K562 treated with DMSO at 1 percent for 48 hours (cell line): ENCODE results near the gene MSLN. TPM values are rescaled to one million over a fixed set of nuclear protein-coding genes. Genes with fewer than 3 reads are reported as not detected.

Source experiments
- total RNA-seq: library from RNA; unstranded; fragments of 300-600 nt; gene quantifications from 2 replicates; pipeline ENCODE4 v1.2.3, GENCODE V29; 2022; ENCODE audit warnings: low replicate concordance; ENCODE audit errors: extremely low read depth

The MSLN gene
- not detected in 2 replicates for total RNA-seq

GRCh38 chr16:760545-761343 lies at the start of gene MSLN:
TSS of gene MSLN (plus strand) at chr16:760734. CDS start at chr16:762681, 1,947 bp downstream.

GRCh38 chr16:714558-715476 lies 45.7 kb upstream of the MSLN start, which contains the start of gene METRN:
TSS of gene METRN (plus strand) at chr16:715118. CDS start at chr16:715290, 172 bp downstream.

DNA sequence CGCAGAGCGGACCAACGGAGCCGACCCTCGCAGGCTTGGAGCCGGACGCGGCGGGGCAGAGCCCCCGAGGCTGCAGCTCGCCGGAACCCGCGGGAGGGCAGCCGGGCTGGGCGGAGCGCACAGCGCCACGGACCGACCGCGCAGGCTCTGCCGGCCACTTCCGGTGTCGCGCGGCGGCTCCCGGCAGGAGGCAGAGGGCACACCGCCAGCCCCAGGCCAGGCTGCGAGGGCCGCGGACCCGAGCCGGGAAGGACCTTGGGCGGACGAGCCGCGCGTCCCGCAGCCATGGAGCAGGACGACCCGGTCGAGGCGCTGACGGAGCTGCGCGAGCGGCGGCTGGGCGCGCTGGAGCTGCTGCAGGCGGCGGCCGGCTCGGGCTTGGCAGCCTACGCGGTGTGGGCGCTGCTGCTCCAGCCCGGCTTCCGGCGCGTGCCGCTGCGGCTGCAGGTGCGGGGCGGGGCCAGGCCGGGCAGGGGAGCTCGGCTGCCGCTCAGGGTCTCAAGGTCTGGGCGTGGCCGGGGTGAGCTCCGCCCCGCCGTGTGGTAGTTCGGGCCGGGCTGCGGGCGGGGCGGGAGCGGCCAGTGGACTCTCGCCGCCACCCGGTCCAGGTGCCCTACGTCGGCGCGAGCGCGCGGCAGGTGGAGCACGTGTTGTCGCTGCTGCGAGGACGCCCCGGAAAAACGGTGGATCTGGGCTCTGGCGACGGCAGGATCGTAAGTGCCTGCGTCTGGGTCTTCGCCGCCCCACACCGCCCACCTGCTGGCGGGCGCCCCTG lies 39.4 kb upstream of the MSLN start, which contains the start of gene ANTKMT:
ANTKMT (plus strand) TSS at position 157 of the 775 bp plus-strand sequence; CDS start at position 286, 129 bp downstream.

DNA sequence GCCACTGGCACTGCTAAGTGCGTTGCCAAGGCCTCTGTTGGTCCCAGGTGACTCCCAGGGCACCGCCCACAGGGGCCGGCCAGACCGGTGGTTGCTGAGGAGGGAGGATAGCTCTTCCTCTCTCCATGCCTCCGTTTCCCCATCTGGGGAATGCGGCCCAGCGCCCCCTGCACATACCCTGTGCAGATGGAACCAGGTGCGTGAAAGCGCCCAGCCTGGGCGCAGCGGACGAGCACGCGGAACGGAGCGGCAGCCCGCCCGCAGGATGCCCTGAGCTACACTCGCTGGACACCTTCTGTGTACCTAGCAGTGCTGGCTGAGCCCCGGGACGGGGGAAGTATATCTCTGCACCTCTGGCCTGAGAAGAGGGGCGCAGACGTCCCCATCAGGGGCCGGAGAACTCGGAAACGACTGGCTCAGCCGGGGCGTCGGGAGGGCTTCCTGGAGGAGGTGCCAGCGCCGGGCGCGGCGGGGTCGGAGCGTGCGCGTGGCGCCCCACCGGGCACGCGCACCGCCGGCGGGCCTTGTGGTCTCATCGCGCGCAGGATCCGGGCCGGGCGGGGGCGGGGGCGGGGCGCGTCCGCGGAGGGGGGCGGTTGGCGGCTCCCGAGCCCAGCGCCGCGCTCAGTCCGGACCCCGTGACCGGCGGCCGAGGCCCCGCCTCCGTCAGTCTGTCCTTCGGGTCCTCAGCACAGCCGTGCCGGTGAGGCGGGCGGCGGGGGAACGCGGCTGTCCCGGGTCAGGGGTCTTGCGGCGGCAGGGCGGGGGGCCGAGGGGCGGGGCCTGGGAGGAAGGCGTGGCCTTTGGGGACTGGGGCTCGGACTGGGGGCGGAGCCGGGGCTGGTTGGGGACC lies 33.9 kb upstream of the MSLN start, which contains the start of the genes CCDC78 and HAGHL:
CCDC78 (minus strand) TSS at position 6 of the 853 bp plus-strand sequence. CDS start 76 bp downstream, outside the sequence.
HAGHL (plus strand) TSS at position 669 of the 853 bp plus-strand sequence. CDS start 404 bp downstream, outside the sequence.

DNA sequence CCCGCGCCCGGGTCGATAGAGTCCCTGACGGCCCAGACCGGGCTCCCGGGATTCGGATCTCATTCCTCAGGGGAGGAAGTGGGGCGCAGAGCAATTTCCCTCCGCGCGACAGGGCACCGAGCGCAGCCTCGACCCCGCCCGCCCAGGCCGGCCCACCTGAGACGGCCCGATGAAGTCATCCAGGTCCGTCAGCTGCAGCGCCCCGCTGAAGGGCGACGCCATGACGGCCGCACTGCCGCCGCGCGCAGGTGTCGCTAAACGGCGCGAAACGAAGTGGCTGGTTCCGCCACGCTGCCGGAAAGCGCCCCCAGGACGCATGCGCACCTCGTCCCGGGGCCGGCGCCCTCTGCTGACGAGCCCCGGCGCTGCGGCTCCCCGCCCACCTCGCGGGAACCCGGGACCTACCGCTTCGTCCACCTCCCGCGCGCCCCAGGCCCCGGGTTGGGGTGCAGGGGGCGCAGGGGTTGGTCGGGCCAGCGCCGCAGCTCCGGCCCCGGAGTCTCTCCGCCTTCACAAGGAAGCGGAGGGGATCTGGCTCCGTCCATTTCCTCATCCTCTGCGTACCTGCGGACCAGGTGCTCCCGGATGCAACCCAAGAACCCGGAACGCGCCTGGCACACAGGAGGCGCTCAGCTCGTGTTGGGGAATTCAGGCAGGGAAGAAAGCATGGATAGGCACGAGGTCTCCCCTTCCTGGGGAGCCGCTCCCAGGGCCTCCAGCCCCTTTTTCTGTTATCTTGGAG lies 19.6 kb upstream of the MSLN start, which contains the start of gene CIAO3:
CIAO3 (minus strand) TSS at position 234 of the 742 bp plus-strand sequence; CDS start at position 222, 12 bp downstream.

GRCh38 chr16:787978-788398 lies 27.5 kb downstream of the MSLN start, which contains the start of gene RPUSD1:
TSS of gene RPUSD1 (minus strand) at chr16:788381. CDS start at chr16:787737, 644 bp downstream.

GRCh38 chr16:788399-789126 lies 28.0 kb downstream of the MSLN start, which contains the start of gene CHTF18:
TSS of gene CHTF18 (plus strand) at chr16:788620. CDS start at chr16:788685, 65 bp downstream.

DNA sequence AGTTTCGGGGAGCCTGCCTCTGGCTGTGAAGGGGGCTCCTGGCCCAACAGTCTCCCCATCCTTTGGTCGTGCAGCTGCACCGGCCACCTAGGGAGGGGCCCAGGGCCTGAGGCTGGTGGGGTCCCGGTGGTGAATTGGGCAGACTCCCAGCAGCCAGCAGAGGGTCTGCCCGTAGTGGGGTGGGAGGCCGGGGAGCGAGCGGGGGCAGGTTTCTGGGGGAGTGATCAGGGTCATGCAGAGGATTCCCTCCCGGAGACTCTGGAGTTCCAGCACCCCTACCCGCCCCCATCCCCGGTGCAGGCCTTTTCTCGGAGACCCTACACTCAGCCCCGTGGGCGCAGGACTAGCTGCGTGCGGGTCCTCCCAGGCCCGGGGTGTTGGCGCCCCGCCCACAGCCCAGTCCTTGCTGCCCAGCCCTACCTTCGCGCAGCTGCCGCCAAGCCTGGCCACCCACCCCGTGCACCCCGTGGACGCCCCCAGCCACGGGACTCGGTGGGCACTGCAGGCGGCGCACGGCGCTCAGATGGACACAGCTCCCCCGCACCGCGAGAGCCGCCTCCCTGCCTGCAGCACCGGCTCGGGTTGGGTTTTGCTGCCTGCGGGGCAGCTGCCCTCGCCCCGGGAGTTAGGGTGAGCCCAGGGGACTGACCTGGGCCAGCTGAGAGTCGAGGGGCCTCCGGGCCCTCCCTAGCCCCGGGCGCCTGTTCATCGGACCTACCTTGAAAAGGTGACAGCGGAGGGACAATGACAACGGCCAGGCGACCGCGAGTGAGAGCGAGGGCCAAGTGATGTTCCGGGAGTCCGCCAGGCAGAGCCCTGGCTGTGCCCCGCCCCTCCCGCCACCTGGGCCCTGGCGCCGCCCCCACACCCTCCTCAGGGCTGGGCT lies 39.7 kb downstream of the MSLN start, which contains the start of gene GNG13:
GNG13 (minus strand) TSS at position 787 of the 886 bp plus-strand sequence. CDS start 1,657 bp downstream, outside the sequence.

Other genes with a start within 250 kb of the MSLN start
- not detected in 2 replicates for gene CAPN15, start 233.0 kb upstream of the MSLN start, total RNA-seq
- gene PRR35, start 200.3 kb upstream of the MSLN start, total RNA-seq: not detected in 2 replicates
- not detected in 2 replicates for gene NHLRC4, start 193.7 kb upstream of the MSLN start, total RNA-seq
- gene PIGQ, start 190.8 kb upstream of the MSLN start, total RNA-seq: 359 TPM in 1 of 2 replicates, not detected in the other
- gene RAB40C, start 170.7 kb upstream of the MSLN start, total RNA-seq: not detected in 2 replicates
- gene WFIKKN1, start 129.7 kb upstream of the MSLN start, total RNA-seq: not detected in 2 replicates
- not detected in 2 replicates for gene METTL26, start 124.4 kb upstream of the MSLN start, total RNA-seq
- not detected in 2 replicates for gene MCRIP2, start 118.9 kb upstream of the MSLN start, total RNA-seq
- not detected in 2 replicates for gene WDR90, start 111.4 kb upstream of the MSLN start, total RNA-seq
- gene RHOT2, start 92.6 kb upstream of the MSLN start, total RNA-seq: not detected in 2 replicates
- not detected in 2 replicates for gene RHBDL1, start 85.1 kb upstream of the MSLN start, total RNA-seq
- not detected in 2 replicates for gene STUB1, start 80.3 kb upstream of the MSLN start, total RNA-seq
- not detected in 2 replicates for gene JMJD8, start 76.4 kb upstream of the MSLN start, total RNA-seq
- not detected in 2 replicates for gene WDR24, start 70.3 kb upstream of the MSLN start, total RNA-seq
- gene FBXL16, start 54.9 kb upstream of the MSLN start, total RNA-seq: not detected in 2 replicates
- gene METRN, start 45.6 kb upstream of the MSLN start, total RNA-seq: not detected in 2 replicates
- not detected in 2 replicates for gene ANTKMT, start 39.6 kb upstream of the MSLN start, total RNA-seq
- gene CCDC78, start 34.3 kb upstream of the MSLN start, total RNA-seq: not detected in 2 replicates
- not detected in 2 replicates for gene HAGHL, start 33.6 kb upstream of the MSLN start, total RNA-seq
- gene CIAO3, start 19.7 kb upstream of the MSLN start, total RNA-seq: not detected in 2 replicates
- not detected in 2 replicates for gene RPUSD1, start 27.6 kb downstream of the MSLN start, total RNA-seq
- gene CHTF18, start 27.9 kb downstream of the MSLN start, total RNA-seq: not detected in 2 replicates
- not detected in 2 replicates for gene GNG13, start 40.0 kb downstream of the MSLN start, total RNA-seq
- not detected in 2 replicates for gene LMF1, start 210.2 kb downstream of the MSLN start, total RNA-seq
- not detected in 2 replicates for gene SOX8, start 221.0 kb downstream of the MSLN start, total RNA-seq